ENCODE results near the gene SF1. TPM values are rescaled to one million over a fixed set of nuclear protein-coding genes. Genes with fewer than 3 reads are reported as not detected.
A peak's percentile ranks its signal among the peaks of the same experiment; 100 is the strongest.

The SF1 gene
- total RNA-seq, 6 donors from 2014 or later = 231 to 625 (median 265) TPM

GRCh38 chr11:64723117-64723906, 55.0 kb downstream of the SF1 start, which contains the start of gene NRXN2:
NRXN2 (minus strand) TSS chr11:64723197; CDS start chr11:64713699, 9,498 bp downstream.
- Histone ChIP-seq H3K36me3 (peaks cover 0 to 6% (median 0%) of the 10 kb centered on the region in 4 donors), H3K27ac (peak within 1 kb of the TSS in 3 of 4 donors; percentile 18 to 79 (median 75)), H3K4me3 (peak within 1 kb of the TSS; percentile 63 to 83 (median 74)), H3K4me1 (peaks cover 6 to 12% (median 8%) of the 10 kb centered on the region in 4 donors), H3K9me3 (no peaks in the 10 kb centered on the region), H3K27me3 (peaks cover 0 to 6% (median 2%) of the 10 kb centered on the region in 4 donors)
- TF ChIP-seq POLR2A (IDR thresholded peaks at IDR 0.05) = no peak
- no peak for TF ChIP-seq EP300 (IDR thresholded peaks at IDR 0.05)
- peak; percentile 86 to 98 (median 92) for TF ChIP-seq CTCF (IDR thresholded peaks at IDR 0.05)
- ATAC-seq (ENCODE audit: low FRiP score in 2 of 2) = peak; percentile 83 to 96
- DNase-seq = peak; percentile 84 to 97
- WGBS, 2 donors = 17% methylated on average over 4 of the region's 66 CpGs; no CpG with 5 or more reads in 1 of the 2 donors

- DNase-seq = peak in 1 of 2 donors; percentile 74
- no peak overlapping the region for H3K27ac ChIP-seq
- no peak for TF ChIP-seq POLR2AphosphoS5 (IDR thresholded peaks at IDR 0.05)
- no peaks in the 10 kb centered on the region for H3K9me3 ChIP-seq
- H3K36me3 ChIP-seq = peaks cover 0 to 3% (median 0%) of the 10 kb centered on the region in 4 donors
- H3K4me3 ChIP-seq = peak overlapping the region in 2 of 4 donors; percentile 69 to 83
- WGBS, 2 donors = 17 to 21% methylated on average over 15 to 20 of the region's 36 CpGs
- H3K27me3 ChIP-seq = peaks cover 0 to 6% (median 2%) of the 10 kb centered on the region in 4 donors
- no peak for ATAC-seq (ENCODE audit: low FRiP score in 2 of 2)
- peaks cover 6 to 12% (median 8%) of the 10 kb centered on the region in 4 donors for H3K4me1 ChIP-seq
These were observed 55.9 kb downstream of the SF1 start for GRCh38 chr11:64722141-64723065.

GRCh38 chr11:64721359-64721699, 57.0 kb downstream of the SF1 start:
- Histone ChIP-seq H3K4me3 (no peak overlapping the region), H3K27me3 (peaks cover 0 to 16% (median 4%) of the 10 kb centered on the region in 4 donors), H3K36me3 (no peaks in the 10 kb centered on the region), H3K9me3 (no peaks in the 10 kb centered on the region), H3K4me1 (peaks cover 6 to 12% (median 7%) of the 10 kb centered on the region in 4 donors), H3K27ac (no peak overlapping the region)
- ATAC-seq (ENCODE audit: low FRiP score in 2 of 2) = no peak
- no peak for TF ChIP-seq CTCF (IDR thresholded peaks at IDR 0.05)
- no peak for TF ChIP-seq EP300 (IDR thresholded peaks at IDR 0.05)
- no peak for TF ChIP-seq POLR2A (IDR thresholded peaks at IDR 0.05)
- TF ChIP-seq POLR2AphosphoS5 (IDR thresholded peaks at IDR 0.05) = no peak
- no peak for DNase-seq
- WGBS, 2 donors = 77% methylated on average over 3 of the region's 3 CpGs; no CpG with 5 or more reads in 1 of the 2 donors

- 72 to 80% methylated on average over 10 to 12 of the region's 12 CpGs for WGBS, 2 donors
- Histone ChIP-seq H3K36me3 (no peaks in the 10 kb centered on the region), H3K4me1 (peaks cover 6 to 12% (median 7%) of the 10 kb centered on the region in 4 donors), H3K27ac (no peak overlapping the region), H3K27me3 (peaks cover 0 to 16% (median 5%) of the 10 kb centered on the region in 4 donors), H3K4me3 (no peak overlapping the region), H3K9me3 (no peaks in the 10 kb centered on the region)
- TF ChIP-seq EP300 (IDR thresholded peaks at IDR 0.05) = no peak
- TF ChIP-seq POLR2AphosphoS5 (IDR thresholded peaks at IDR 0.05) = no peak
- no peak for TF ChIP-seq CTCF (IDR thresholded peaks at IDR 0.05)
- no peak for TF ChIP-seq POLR2A (IDR thresholded peaks at IDR 0.05)
- DNase-seq (peak in 1 of 2 donors; percentile 52), ATAC-seq (ENCODE audit: low FRiP score in 2 of 2) (no peak)
These were observed 57.5 kb downstream of the SF1 start for GRCh38 chr11:64720640-64721358.

Data from upper lobe of left lung (tissue), 6 donors.